GM12875 (cell line): ENCODE data around the gene CCDC117.

ENCODE experiments used
- H3K4me3 ChIP-seq: one replicate; pipeline ENCODE4 v1.5.1; 2011; ENCODE audit warnings: low read depth, low read length, control low read depth
- TF ChIP-seq, protein P1 (sequence below): IDR thresholded peaks from 2 replicates; pipeline ENCODE4 v1.5.1; 2011; ENCODE audit warnings: low read depth, mild to moderate bottlenecking, control low read depth, inconsistent platforms, low read length, moderate library complexity, borderline replicate concordance; ENCODE audit not compliant: insufficient read depth

CCDC117 gene

DNA sequence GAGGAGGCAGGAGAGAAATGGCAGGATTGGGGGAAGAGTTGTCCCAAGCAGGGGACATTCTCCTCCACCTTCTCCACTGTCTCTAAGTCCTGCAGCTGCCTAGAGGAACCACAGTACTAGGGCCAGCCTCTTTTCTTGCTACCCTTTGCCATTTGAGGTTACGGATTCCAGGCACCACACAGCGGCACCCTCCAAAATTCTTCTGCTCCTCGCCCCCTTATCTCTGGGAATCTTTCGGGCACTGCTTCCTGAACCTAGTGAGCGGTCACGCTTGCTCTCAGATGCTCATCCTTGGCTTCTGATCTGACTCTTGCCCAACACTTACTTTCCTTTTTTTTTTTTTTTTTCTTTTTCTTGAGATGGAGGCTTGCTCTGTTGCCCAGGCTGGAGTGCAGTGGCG is 54.4 kb downstream of the CCDC117 start:
- TF ChIP-seq, protein P1, sequence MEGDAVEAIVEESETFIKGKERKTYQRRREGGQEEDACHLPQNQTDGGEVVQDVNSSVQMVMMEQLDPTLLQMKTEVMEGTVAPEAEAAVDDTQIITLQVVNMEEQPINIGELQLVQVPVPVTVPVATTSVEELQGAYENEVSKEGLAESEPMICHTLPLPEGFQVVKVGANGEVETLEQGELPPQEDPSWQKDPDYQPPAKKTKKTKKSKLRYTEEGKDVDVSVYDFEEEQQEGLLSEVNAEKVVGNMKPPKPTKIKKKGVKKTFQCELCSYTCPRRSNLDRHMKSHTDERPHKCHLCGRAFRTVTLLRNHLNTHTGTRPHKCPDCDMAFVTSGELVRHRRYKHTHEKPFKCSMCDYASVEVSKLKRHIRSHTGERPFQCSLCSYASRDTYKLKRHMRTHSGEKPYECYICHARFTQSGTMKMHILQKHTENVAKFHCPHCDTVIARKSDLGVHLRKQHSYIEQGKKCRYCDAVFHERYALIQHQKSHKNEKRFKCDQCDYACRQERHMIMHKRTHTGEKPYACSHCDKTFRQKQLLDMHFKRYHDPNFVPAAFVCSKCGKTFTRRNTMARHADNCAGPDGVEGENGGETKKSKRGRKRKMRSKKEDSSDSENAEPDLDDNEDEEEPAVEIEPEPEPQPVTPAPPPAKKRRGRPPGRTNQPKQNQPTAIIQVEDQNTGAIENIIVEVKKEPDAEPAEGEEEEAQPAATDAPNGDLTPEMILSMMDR, result no peak
- H3K4me3 ChIP-seq, result no peak overlapping the region

GRCh38 chr22:28829358-28830181 is 57.1 kb downstream of the CCDC117 start:
- TF ChIP-seq, protein P1, result peak; percentile 90
- H3K4me3 ChIP-seq, result no peak overlapping the region

DNA sequence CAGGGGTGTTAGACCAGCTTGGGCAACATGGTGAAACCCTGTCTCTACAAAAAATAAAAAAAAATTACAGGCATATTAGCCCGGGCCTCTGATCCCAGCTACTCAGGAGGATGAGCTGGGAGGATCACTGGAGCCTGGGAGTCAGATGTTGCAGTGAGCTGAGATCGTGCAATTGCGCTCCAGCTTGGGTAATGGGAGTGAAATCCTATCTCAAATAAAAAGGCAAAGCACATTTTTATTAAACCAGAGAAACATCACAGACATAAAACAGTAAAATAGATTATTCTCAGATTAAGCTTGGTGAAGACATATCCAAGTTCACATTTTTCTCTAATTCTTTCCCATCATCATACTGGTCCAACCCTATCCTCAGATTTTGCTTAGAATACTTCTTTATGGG is 57.9 kb downstream of the CCDC117 start:
- TF ChIP-seq, protein P1, result no peak
- no peak overlapping the region for H3K4me3 ChIP-seq

DNA sequence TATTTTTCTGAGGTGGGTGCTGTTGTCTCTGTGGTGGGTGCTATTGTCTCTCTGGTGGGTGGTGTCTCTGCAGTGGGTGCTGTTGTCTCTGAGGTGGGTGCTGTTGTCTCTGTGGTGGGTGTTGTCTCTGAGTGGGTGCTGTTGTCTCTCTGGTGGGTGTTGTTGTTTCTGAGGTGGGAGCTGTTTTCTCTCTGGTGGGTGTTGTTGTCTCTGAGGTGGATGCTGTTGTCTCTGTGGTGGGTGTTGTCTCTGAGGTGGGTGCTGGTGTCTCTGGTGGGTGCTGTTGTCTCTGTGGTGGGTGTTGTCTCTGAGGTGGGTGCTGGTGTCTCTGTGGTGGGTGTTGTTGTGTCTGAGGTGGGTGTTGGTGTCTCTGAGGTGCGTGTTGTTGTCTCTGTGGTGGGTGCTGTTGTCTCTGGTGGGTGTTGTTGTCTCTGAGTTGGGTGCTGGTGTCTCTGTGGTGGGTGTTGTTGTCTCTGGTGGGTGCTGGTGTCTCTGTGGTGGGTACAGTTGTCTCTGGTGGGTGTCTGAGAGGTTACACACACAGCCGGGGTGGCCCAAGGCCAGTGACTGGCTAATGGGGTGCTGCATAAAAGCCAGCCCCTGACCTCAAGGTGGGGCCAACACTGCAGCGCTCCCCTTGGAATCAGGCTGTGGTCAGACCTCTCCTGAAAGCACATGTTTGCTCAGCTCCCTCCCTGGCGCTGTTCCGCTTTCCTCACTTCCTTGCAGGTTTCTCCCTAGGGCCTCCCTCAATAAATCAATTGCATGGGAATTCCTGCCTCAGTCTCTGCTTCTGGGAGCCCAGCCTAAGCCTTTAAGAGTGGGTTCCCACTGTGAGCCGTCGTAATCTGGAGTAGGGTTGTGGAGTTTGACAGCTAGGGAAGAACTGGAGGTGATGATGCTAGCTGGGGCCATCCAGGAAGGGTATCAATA is 58.9 kb downstream of the CCDC117 start:
- H3K4me3 ChIP-seq, result no peak overlapping the region
- TF ChIP-seq, protein P1, result no peak

GRCh38 chr22:28832731-28833130 is 60.2 kb downstream of the CCDC117 start:
- no peak overlapping the region for H3K4me3 ChIP-seq
- TF ChIP-seq, protein P1, result no peak

DNA sequence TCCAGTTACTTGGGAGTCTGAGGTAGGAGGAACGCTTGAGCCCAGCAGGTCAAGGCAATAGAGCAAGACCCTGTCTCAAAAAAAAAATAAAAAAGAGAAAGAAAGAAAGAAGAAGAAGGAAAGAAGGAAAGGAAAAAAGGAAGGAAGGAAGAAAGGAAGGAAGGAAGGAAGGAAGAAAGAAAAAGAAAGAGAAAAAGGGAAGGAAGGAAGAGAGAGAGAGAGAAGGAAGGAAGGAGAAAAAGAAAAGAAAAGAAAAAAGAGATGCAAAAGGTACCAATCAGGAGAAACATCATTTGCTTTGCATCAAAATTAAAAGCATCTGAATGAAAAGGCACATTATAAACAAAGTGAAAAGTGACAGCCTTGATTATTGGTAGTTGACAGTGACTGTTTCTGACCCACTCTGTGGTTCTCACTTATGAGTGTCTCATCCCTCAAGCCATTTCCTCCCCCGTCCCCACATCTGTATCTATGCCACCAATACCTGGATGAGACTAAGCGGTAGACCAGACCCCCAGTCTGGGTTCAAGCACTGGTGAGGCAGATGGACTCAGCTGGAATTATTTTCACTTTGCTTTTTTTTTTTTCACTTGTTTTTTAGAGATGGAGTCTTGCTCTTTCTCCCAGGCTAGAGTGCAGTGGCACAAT is 60.9 kb downstream of the CCDC117 start:
- TF ChIP-seq, protein P1, result no peak
- H3K4me3 ChIP-seq, result no peak overlapping the region
